ENCODE data around the gene EME1. TPM values are rescaled to one million over a fixed set of nuclear protein-coding genes. Genes with fewer than 3 reads are reported as not detected.

EME1 gene
- total and polyA plus RNA-seq, 2 of the 13 experiments (the other 11 are each of a cell fraction or from before 2014, with no cell fraction given): 20.7 to 24.6 TPM

- TF ChIP-seq ZBTB40 (IDR thresholded peaks at IDR 0.05) (no peak), ZBTB40 (CRISPR knock-in tag; IDR thresholded peaks at IDR 0.05) (peak; percentile 27; the same call in 1 of the 2 replicates), ETV5 (CRISPR knock-in tag; IDR thresholded peaks at IDR 0.05; ENCODE audit: borderline replicate concordance) (no peak), ZNF18 (CRISPR knock-in tag; IDR thresholded peaks at IDR 0.05; ENCODE audit: insufficient replicate concordance) (peak; percentile 20), ZNF891 (CRISPR knock-in tag; IDR thresholded peaks at IDR 0.05) (peak; percentile 10; the same call in 1 of the 2 replicates)
- TF ChIP-seq, protein P1, sequence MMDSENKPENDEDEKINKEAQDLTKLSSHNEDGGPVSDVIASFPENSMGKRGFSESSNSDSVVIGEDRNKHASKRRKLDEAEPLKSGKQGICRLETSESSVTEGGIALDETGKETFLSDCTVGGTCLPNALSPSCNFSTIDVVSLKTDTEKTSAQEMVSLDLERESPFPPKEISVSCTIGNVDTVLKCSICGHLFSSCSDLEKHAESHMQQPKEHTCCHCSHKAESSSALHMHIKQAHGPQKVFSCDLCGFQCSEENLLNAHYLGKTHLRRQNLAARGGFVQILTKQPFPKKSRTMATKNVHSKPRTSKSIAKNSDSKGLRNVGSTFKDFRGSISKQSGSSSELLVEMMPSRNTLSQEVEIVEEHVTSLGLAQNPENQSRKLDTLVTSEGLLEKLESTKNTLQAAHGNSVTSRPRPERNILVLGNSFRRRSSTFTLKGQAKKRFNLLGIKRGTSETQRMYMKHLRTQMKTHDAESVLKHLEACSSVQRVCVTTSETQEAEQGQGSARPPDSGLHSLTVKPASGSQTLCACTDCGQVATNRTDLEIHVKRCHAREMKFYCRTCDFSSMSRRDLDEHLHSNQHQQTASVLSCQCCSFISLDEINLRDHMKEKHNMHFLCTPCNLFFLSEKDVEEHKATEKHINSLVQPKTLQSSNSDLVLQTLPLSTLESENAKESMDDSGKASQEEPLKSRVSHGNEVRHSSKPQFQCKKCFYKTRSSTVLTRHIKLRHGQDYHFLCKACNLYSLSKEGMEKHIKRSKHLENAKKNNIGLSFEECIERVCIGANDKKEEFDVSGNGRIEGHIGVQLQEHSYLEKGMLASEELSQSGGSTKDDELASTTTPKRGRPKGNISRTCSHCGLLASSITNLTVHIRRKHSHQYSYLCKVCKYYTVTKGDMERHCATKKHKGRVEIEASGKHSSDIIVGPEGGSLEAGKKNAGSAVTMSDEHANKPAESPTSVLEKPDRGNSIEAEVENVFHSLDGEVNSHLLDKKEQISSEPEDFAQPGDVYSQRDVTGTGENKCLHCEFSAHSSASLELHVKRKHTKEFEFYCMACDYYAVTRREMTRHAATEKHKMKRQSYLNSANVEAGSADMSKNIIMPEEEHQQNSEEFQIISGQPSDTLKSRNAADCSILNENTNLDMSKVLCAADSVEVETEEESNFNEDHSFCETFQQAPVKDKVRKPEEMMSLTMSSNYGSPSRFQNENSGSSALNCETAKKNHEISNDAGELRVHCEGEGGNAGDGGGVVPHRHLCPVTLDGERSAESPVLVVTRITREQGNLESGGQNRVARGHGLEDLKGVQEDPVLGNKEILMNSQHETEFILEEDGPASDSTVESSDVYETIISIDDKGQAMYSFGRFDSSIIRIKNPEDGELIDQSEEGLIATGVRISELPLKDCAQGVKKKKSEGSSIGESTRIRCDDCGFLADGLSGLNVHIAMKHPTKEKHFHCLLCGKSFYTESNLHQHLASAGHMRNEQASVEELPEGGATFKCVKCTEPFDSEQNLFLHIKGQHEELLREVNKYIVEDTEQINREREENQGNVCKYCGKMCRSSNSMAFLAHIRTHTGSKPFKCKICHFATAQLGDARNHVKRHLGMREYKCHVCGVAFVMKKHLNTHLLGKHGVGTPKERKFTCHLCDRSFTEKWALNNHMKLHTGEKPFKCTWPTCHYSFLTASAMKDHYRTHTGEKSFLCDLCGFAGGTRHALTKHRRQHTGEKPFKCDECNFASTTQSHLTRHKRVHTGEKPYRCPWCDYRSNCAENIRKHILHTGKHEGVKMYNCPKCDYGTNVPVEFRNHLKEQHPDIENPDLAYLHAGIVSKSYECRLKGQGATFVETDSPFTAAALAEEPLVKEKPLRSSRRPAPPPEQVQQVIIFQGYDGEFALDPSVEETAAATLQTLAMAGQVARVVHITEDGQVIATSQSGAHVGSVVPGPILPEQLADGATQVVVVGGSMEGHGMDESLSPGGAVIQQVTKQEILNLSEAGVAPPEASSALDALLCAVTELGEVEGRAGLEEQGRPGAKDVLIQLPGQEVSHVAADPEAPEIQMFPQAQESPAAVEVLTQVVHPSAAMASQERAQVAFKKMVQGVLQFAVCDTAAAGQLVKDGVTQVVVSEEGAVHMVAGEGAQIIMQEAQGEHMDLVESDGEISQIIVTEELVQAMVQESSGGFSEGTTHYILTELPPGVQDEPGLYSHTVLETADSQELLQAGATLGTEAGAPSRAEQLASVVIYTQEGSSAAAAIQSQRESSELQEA (CRISPR knock-in tag; IDR thresholded peaks at IDR 0.05; ENCODE audit: not compliant biosample characterization): peak; percentile 50
Observed at GRCh38 chr17:50425682-50426471, 52.8 kb downstream of the EME1 start, which contains the start of gene ACSF2 (continued).
